Activated B cell treated with CpG ODN at 0.5 μM for 24 hours (primary cell): ENCODE data around the gene REC114. TPM values are rescaled to one million over a fixed set of nuclear protein-coding genes. Genes with fewer than 3 reads are reported as not detected.

ENCODE experiments used
- ATAC-seq: fragments of 200-7000 bp; cut with Tn5 transposase; one replicate; pipeline ENCODE4 v1.10.0; 2021; ENCODE audit warnings: low read depth, mild to moderate bottlenecking, moderate library complexity
- CTCF ChIA-PET: fragments of 350-600 bp; sonication (Branson Sonifier 250); formaldehyde crosslinking; loops from one replicate; lab custom pipeline; 2021; ENCODE audit warnings: antibody characterized with exemption; lab: Charles Lee
- POLR2A ChIA-PET: fragments of 350-600 bp; sonication (Branson Sonifier 250); formaldehyde crosslinking; loops from one replicate; lab custom pipeline; 2021; ENCODE audit warnings: antibody characterized with exemption; lab: Charles Lee
- DNase-seq: peaks from one replicate; pipeline ENCODE4 v3.0.0; 2022
- H3K27ac Mint-ChIP-seq: one replicate; pipeline ENCODE4 v1.8.0; 2020; ENCODE audit warnings: mixed read lengths
- H3K27me3 Mint-ChIP-seq: one replicate; pipeline ENCODE4 v1.8.0; 2021; ENCODE audit warnings: mixed read lengths
- H3K36me3 Mint-ChIP-seq: one replicate; pipeline ENCODE4 v1.8.0; 2021; ENCODE audit warnings: low read depth, mixed read lengths
- H3K4me1 Mint-ChIP-seq: one replicate; pipeline ENCODE4 v1.8.0; 2021; ENCODE audit warnings: mixed read lengths
- H3K4me3 Mint-ChIP-seq: one replicate; pipeline ENCODE4 v1.8.0; 2020; ENCODE audit warnings: mild to moderate bottlenecking, mixed read lengths
- H3K9me3 Mint-ChIP-seq: one replicate; pipeline ENCODE4 v1.8.0; 2020; ENCODE audit warnings: mixed read lengths
- intact Hi-C: fragments of 100-400 bp; cut with micrococcal nuclease; formaldehyde crosslinking; loops from one replicate; pipeline ENCODE4 v1.15.1; 2024
- total RNA-seq: library from RNA; stranded (reverse); gene quantifications from 2 replicates; pipeline ENCODE4 v1.2.3, GENCODE V29; 2022
- TF ChIP-seq, protein P1 (sequence below): fragments of 200-600 bp; IDR thresholded peaks from one replicate; pipeline ENCODE4 v1.8.0; 2022; ENCODE audit warnings: antibody characterized with exemption, mild to moderate bottlenecking

Gene REC114
- total RNA-seq, 1 donor from 2014 or later: not detected

- Mint-ChIP-seq H3K27me3 (no peaks in the 10 kb centered on the region), H3K4me1 (peaks cover 5% of the 10 kb centered on the region), H3K27ac (no peak overlapping the region), H3K36me3 (peaks cover 11% of the 10 kb centered on the region), H3K4me3 (no peak overlapping the region), H3K9me3 (no peaks in the 10 kb centered on the region)
- TF ChIP-seq, protein P1, sequence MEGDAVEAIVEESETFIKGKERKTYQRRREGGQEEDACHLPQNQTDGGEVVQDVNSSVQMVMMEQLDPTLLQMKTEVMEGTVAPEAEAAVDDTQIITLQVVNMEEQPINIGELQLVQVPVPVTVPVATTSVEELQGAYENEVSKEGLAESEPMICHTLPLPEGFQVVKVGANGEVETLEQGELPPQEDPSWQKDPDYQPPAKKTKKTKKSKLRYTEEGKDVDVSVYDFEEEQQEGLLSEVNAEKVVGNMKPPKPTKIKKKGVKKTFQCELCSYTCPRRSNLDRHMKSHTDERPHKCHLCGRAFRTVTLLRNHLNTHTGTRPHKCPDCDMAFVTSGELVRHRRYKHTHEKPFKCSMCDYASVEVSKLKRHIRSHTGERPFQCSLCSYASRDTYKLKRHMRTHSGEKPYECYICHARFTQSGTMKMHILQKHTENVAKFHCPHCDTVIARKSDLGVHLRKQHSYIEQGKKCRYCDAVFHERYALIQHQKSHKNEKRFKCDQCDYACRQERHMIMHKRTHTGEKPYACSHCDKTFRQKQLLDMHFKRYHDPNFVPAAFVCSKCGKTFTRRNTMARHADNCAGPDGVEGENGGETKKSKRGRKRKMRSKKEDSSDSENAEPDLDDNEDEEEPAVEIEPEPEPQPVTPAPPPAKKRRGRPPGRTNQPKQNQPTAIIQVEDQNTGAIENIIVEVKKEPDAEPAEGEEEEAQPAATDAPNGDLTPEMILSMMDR: no peak
- ChIA-PET POLR2A (no interaction called here), CTCF (no interaction called here)
- ATAC-seq (no peak), DNase-seq (no peak)
- intact Hi-C loops: no loop called here
Observed at GRCh38 chr15:73598530-73599160, 155.7 kb downstream of the REC114 start.

GRCh38 chr15:73599934-73600333 lies 157.0 kb downstream of the REC114 start:
- no peaks in the 10 kb centered on the region for H3K27me3 Mint-ChIP-seq
- H3K36me3 Mint-ChIP-seq: peaks cover 18% of the 10 kb centered on the region

GRCh38 chr15:73600413-73601335 lies 157.7 kb downstream of the REC114 start:
- no peaks in the 10 kb centered on the region for H3K9me3 Mint-ChIP-seq
- DNase-seq: no peak
- no peak for ATAC-seq
- ChIA-PET POLR2A (no interaction called here), CTCF (interaction anchor here (2.0 kb wide), 1 partner anchor 36 kb away, joined by 7 read pairs; no protein-coding TSS in a partner anchor)
- TF ChIP-seq, protein P1: no peak
- no peak overlapping the region for H3K27ac Mint-ChIP-seq
- no peaks in the 10 kb centered on the region for H3K27me3 Mint-ChIP-seq
- peaks cover 11% of the 10 kb centered on the region for H3K4me1 Mint-ChIP-seq
- peaks cover 15% of the 10 kb centered on the region for H3K36me3 Mint-ChIP-seq
- H3K4me3 Mint-ChIP-seq: no peak overlapping the region
- intact Hi-C loops: no loop called here

More at GRCh38 chr15:73599934-73600333, 157.0 kb downstream of the REC114 start:
- DNase-seq (no peak), ATAC-seq (no peak)
- H3K27ac Mint-ChIP-seq: no peak overlapping the region
- ChIA-PET CTCF (interaction anchor here (2.0 kb wide), 1 partner anchor 36 kb away, joined by 7 read pairs; no protein-coding TSS in a partner anchor), POLR2A (no interaction called here)
- intact Hi-C loops: no loop called here
- peaks cover 11% of the 10 kb centered on the region for H3K4me1 Mint-ChIP-seq
- no peaks in the 10 kb centered on the region for H3K9me3 Mint-ChIP-seq
- TF ChIP-seq, protein P1: no peak
- no peak overlapping the region for H3K4me3 Mint-ChIP-seq

DNA sequence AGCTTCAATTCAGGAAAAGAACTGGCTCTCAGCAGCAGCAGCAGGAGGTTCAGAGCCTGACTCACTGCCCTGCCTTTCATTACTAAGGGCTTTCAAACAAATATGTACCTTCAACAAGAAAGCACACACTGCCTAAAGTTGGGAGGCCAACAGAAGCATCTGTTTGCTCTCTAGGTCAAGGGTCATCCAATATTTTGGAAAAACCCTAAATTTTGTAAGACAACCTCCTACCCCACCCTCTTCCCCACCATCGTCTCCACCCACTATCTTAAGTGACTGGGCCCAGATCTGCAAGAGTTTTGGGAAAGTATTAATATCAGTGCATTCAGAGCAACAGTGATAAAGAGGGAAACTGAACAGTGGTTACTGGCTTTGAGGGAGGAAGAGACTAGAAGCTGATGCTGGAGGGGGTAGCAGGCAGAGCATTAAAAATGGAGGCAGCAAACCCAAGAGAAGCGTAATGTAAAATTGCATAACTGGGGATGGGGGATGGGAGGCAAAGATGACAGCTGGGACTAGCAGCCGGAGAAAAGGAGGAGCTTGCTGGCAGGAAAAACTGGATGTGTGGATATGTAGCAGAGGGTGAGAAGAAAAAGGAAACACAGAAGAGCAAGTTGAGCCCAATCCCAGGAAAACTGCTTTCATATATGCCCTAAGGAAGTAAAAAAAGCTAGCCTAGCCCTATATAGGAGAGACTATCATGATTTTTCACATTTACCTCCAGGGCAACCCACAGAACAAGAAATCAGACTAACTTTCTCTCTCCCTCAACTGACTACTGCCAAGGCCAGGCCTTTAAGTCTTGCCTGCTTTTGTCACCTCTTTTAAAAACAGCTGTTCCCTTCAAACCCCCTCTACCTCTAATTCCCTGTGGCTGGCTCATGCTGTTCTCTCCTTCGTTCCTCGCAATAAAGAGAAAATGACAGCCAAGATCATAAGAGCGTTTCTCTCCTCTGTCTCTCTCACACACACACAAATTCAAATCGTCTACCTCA lies 158.8 kb downstream of the REC114 start:
- no peak for DNase-seq
- H3K36me3 Mint-ChIP-seq: peaks cover 9% of the 10 kb centered on the region
- ATAC-seq: no peak
- ChIA-PET CTCF (interaction anchor here (2.0 kb wide), 1 partner anchor 35 kb away, joined by 7 read pairs; no protein-coding TSS in a partner anchor), POLR2A (no interaction called here)
- H3K4me3 Mint-ChIP-seq: no peak overlapping the region
- no peak overlapping the region for H3K27ac Mint-ChIP-seq
- intact Hi-C loops: no loop called here
- TF ChIP-seq, protein P1: no peak
- peaks cover 11% of the 10 kb centered on the region for H3K4me1 Mint-ChIP-seq
- no peaks in the 10 kb centered on the region for H3K9me3 Mint-ChIP-seq
- H3K27me3 Mint-ChIP-seq: no peaks in the 10 kb centered on the region
